ENCODE results near the gene SLC1A2.

SLC1A2 gene

DNA sequence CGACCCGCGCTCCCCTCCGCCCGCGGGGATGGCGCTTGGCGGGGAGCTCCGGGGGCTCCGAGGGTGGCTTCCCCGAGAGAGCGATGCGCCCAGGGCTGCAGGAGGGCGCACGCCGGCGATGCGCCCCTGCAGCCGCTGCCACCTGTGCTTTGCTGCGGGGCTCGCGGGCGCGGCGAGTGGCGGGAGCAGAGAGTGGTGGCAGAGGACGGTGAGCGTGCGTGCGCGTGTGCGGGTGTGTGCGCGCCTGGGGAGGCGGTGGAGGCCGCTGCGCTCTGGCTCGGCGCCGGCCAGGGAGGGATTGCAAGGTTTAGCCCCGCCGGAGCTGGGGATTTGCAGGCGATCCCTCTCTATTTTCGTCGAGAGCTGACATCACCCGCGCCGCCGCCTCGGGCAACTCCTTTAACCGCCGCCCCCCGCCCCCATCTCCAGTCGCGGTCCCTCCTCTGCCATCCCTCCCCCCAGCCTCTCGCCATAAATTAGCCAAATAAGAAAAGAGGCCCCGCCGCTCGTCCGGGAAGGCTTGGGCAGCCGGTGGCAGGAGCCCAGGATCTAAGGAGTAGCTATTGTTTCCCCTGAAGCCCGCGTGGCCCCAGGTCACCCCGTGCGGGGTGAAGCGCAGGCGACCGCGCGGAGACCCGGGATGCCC, at the start of gene SLC1A2:
Gene SLC1A2, minus strand, starts transcription at position 375 of the 646 bp plus-strand sequence. CDS start 592 bp downstream, outside the sequence.
- DNase-seq (ENCODE audit: low read depth in 3 of 3) = no peak

DNA sequence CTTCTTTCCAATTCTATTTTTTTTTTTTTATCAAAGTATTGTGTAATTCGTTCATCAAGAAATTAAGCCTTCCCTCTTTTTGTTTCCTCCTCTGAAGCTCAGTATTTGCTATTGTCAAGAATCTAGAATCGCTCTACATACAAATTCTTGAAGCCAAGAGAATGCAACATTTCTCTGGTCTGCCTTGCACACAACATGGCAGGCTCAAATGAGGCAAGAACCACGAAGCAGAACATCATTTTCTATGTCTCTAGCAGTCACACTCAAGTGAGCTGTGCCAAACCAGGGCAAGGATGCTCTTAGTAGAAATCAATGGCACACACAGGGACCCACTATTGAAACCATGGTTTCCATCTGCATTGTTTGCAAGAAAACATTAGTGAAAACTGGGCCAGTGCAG, 46.7 kb upstream of the SLC1A2 start:
- DNase-seq (ENCODE audit: low read depth in 3 of 3) = no peak

DNA sequence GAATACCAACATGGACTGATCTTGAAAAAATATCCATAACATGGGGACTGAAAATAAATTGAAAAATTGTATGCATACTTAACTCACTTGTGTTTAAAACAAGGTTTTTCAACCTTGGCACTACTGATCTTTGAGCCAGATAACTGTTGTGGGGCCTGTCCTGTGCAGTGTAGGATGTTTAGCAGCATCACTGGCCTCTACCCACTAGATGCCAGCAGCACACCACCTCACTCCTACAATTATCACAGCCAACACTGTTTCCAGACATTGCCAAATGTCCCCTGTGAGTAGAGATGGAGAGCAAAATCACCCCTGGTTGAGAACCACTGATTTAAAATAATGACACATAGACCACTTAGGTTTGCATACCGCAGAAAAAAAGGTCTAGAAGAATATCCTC, 45.0 kb upstream of the SLC1A2 start:
- DNase-seq (ENCODE audit: low read depth in 3 of 3) = no peak

DNA sequence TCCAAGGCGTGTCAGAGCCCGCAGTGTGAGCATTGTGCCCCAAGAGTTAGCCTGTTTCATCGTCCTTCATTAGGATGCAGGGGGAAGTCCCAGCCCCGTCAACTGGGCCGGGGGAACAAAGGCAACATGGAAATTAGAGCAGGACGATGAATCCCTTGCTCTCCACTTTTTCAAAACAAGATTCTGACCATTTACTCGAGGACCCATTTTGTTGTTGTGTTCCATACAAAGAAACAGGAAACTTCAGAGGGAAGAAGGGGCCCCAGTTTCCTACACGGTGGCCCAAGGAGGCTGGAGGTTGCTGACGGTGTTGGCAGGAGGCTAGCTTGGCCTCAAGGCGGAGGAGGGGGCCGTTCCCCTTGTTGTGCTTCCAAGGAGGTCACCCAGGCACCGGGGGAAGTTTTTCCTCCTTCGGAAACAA, 44.0 kb upstream of the SLC1A2 start:
- DNase-seq (ENCODE audit: low read depth in 3 of 3) = no peak

DNA sequence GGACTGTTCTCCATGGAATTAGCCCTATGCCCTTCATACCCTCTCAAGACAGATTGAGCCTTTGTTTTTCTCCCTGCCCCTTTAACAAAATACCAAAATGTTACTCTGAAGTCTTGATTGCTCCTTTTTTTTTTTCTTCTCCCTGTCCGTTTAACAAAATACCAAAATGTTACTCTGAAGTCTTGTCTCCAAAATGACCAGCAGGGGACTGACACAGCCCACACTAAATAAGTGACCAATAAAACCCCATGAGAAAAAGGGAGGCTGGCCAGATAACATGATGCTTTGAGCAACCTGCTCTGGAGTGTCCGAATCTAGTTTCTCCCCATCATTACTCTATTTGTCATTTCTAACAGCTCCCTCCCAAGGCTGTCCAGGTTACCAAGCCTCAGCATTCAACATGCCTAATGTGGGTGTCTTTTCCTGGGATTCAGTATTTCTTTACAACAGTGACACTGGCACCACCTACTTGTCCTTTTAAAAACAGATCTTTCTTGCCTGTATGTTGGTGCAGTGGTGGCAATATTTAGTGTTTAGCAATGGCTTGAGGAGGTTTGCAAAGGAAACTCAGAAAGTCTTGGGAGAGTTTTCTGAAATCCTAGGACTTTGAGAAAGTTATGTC, 42.7 kb upstream of the SLC1A2 start:
- DNase-seq (ENCODE audit: low read depth in 3 of 3) = no peak

DNA sequence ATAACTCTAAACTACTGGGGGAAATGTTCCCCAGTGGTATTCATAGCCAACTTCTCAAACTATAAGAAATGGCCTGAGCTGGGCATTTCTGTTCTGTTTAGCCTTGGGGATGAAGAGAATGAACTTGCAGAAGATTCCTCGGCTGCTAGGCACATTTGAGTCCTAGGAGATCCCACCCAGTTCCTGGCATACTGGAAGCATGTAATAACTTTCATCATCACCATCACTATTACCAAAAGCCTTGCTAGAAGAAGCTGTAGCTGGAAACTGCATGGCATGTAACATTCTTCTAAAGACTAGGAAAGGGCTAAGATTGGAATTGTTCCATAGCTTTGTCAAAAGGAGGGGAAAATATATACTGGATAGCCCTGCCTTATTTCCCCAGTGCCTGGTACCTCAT, 40.1 kb upstream of the SLC1A2 start:
- no peak for DNase-seq (ENCODE audit: low read depth in 3 of 3)

DNA sequence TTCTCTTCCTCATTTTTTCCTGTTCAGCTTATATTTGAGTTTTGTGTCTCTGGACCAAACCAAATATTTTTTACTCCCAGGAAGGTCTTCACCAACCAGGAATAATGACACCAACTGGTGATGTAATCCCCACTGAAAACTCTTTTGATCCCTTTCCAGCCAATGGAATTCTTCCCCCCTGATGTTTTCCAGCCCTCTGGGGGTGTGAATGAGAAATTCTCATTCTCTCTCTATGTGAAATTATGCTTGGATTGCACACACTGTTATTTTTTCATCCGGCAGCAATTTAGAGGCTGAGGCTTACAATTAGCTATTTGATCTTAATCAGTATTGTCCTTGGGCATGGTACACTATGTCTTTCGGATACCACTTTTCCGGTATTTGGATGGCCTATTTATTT, 39.5 kb upstream of the SLC1A2 start:
- DNase-seq (ENCODE audit: low read depth in 3 of 3) = no peak

DNA sequence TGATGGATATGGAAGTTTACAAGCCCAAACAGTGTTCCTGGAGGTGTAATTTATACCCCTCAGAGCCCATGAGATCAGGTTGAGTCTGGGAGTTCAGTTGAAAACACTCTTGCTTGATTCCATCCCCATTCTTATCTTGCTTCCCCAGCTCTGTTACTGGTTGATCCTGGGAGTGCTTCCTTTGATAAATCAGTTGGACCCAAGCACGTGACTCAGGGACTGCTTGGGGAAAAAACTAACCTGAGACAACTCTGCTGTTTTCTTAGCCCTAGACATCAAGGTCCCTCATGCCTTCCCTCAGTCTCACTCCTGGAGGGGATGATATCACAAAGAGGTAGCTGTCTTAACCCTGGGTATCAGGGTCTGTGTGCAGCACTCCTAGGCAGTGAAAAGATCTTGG, 35.0 kb upstream of the SLC1A2 start:
- no peak for DNase-seq (ENCODE audit: low read depth in 3 of 3)

DNA sequence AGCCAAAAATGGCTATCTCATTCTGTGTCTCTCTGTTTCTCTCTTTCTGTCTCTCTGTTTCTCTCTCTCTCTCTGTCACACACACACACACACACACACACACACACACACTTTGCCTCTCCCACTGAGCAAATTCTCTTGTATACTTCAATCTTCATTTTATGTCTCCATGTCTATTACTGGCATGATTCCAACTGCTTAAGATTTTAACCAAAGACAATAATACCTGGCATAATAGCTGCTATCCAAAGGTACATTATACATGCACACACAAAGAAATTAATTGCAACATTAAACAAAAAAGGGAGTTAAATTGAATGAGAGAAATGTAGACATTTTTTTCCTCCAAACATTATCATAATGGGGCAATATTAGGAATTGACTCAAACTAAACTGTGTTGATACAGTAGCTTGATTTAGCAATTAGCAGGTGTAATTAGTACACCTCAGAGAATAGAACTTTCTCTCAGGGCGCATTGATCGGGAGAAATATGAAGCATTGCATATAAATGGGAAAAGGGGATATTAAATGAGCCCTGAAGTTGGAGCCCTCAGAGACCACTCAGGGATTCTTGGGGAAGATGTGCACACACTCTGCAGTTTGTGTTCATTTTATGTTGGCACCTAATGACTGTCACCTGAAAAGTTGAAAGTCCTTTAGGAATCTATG, 17.4 kb upstream of the SLC1A2 start:
- DNase-seq (ENCODE audit: low read depth in 3 of 3) = no peak

DNA sequence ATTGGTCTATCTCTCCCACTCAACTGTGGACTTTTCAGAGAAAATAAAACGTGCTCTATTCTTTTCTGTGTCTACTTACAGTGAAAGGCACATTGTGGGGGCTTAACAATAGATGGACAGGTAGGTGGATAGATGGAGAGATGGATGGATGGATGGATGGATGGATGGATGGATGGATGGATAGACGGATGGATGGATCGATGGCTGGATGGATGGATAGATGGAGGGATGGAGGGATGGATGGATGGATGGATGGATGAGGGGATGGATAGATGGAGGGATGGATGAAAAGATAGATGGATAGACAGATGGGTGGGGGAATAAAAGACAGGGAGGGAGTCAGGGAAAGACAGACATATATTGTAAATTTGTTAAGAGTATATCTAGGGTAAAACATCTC, 14.2 kb upstream of the SLC1A2 start:
- DNase-seq (ENCODE audit: low read depth in 3 of 3) = no peak

DNA sequence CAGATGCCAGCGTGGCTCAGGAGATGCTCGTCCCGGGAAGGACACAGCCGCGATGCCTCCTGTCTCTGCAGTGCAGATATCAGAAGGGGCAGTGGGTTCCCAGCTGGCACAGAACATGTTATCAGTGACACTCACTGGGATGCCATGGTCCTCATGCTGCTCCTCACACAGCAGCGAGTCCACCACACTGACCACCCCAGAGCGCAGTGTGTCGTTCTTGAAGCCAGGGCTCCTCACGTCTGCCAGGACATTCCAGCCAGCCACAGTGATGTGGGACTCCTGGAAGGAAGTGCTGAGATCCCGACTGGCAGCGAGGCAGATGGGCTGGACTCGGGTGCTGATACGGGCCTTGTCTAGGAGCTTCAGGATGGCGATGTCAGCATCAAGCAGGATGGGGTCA, 13.1 kb upstream of the SLC1A2 start:
- no peak for DNase-seq (ENCODE audit: low read depth in 3 of 3)

DNA sequence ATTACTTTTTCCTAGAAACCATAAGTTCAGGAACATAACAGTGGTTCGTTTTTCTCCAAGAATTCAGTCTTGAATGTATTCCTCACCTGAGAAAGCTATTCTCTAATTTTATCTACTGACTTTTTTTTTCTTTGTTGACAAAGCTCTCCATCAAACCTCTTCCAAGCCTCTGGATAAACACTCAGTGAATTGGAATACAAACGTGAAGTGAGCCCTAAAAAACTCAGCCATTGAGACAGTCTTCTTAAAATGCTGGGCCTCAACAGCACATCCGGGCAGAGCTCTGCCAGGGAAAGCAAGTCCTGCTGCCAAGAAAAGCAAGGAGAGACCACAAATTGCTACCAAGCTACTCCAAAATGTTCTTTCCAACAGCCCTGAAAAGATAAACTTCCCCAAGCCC, 7.7 kb upstream of the SLC1A2 start:
- DNase-seq (ENCODE audit: low read depth in 3 of 3) = no peak

DNA sequence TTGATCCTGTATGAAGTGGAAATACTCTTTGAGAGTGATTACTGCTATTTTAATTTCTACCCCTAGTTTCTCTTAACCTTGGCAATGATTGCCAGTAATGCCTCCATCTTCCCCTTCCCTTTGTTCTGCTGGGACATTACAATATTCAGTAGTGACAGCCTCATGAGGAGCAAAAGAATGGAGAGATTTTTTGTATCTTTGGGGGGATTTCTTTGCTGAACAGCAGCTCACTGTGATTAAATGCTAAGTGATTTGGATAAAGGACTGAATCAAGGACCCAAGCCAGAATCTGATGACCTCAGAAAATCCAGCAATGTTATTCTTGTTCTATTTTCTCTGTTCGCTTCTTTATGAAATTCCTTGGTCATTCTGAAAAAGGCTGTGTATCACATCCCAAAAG, 7.0 kb upstream of the SLC1A2 start:
- no peak for DNase-seq (ENCODE audit: low read depth in 3 of 3)

DNA sequence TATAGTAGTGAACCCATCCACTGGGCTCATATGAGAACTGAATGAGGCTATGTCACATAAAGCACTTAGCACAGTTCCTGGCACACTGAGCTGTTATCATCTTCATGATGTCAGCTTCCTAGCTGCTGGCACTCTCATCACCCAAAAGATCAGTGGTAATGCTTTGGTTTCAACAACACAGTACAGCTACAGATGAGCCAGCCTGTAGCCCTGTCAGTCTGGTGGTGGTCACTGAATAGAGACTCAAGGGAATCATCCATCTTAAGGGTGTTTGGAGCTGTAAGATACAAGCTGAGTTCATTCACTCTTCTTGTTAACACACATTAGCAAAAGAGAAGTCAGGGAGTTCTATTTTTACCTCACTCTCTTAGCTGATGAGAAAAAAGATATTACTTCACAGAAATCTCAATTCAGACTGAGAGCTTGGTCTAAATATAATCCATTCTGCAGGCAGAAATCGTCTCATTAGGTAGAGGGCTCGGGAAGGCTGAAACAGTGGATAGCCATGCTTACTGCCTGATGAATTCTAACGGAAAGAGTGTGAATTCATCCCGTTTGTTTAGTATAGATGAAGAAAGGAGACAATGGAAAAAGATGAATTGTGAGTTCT, 6.3 kb upstream of the SLC1A2 start:
- DNase-seq (ENCODE audit: low read depth in 3 of 3) = no peak

DNA sequence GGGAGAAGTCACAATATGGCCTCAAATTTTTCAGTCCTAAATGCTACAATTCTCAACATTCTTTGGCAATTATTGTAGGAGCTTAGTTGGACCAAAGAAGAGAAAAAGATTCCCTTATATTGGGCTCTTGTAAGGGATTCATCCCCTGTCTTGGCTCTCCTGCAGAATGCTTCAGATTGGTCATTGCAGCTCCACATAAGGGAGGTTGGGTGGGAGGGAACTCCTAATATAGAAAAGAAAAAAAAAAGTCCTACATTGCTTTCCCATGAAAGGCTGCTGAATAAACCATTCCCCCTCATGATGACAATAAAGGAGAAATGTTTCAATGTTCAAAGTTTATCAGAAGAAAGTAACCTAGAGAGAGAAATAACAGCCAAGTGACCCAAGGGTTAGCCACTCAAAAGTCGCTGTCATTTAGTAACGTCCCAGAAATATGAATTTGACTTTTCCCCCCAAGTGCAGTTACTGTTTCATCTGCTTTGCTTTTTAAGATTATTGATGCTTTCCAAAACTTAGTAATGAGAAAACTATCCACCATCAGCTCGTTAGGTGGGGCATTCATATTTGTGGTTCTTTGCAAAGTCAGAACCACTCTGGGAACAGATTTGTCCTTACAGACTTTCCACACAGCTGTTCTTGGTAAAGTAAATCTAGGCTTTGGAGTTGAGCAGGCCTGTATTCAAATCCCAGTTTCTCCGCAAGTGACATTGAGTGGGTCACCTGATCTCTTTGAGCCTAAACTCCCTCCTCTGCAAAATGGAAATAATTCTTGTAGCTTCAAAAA, 5.0 kb upstream of the SLC1A2 start:
- DNase-seq (ENCODE audit: low read depth in 3 of 3) = no peak

DNA sequence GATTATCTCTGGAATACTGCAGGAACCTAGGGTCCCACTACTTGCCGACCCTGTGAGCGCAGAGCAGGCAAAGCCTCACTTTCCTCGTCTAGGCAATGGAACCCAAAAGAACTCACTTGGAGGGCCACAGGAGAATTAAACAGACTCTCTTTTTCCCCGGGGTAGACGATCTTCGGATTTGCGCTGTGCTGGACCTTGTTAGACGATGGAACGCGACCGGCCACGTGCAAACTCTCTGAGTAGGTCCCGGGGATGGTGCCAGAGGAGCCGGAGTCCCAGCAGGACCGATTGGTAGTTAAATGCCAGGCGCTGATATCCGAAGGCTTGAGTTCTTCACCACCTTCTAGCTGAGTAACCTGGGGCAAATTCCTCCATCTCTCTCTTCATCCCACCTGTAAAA, 1.0 kb upstream of the SLC1A2 start:
- no peak for DNase-seq (ENCODE audit: low read depth in 3 of 3)

DNA sequence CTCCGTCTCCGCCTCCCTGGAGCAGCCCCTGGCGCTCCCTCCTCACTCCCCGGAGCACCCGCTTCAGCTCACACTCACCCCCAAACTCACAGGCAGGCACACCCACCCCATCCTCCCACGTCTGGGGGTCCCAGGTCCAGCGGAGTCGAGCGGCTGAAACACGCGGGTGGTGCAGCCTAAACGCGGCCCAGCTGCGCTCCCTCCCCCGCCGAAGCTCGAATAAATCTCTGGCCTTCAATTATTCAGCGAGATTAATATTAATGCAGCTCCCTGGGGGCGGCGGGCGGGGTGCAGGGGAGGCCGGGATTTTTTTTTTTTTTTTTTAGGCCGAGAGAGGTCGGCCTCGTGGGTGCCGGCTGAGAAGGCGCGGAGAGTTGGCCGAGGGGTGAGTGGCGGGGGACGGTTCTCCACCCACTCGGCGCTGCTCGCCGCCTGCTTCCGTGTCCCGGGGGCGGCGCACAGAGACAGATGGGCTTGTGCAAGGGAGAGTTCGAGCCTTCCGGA, 524 bp upstream of the SLC1A2 start:
- no peak for DNase-seq (ENCODE audit: low read depth in 3 of 3)

DNA sequence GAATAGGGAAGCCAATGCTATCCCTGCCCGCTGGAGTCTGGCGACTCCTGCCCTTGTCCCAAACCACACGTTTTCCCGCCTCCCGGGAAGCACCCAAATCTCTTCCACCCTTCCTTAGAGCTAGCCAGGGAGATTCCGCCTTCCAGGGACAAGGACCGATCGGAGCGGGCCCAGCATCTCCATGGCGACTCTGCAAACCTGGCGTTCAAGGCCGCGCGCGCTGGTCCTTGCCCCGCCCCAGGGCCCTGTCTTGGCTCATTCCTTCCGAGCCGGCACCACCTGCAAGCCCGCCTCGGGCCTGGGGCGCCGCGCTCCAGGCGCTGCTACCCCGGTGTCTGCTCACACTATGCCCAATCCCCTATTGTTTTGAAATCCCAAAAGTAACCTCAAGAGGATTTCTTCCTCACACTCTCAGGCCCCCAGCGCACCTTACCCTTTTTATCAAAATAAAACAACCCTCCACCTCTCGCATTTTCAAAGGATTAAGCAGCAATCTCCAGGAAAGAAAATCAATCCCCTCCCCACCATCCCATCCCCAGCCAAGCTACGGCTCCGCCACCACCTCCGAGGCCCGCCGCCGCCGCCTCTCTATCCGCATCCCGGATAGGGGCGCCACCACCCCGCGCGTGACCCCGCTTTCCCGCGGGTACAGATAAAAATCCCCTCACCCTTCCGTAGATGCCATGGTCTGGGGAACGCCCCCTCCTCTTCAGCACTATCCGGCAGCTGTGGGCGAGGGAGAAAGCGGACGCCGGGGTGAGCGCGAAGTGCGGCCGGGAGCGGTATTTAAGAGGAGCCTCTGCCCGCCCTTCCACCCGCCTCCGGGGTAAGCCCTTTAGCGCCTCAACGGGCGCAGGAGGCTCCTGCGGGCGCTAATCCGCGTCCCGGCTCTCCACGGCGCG, 825 bp downstream of the SLC1A2 start:
- DNase-seq (ENCODE audit: low read depth in 3 of 3) = no peak

DNA sequence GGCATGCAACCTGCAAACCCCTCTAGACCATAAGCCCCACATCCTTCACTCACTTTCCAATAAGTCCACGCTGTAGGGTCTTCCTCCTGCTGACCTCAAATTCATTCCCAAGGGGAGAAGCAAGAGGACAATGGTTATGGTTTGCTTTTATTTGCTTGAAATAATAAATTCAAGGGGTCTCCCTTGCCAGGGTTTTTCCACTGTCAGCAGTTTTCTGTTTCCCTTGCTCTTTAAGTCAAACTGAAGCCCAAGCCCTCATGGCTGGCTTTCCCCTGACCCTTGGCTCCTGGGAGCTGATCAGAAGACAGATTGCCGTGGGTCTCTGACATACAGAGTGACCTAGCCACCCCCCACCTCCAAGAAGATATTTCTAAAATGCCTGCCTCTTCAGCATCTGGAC, 3.9 kb downstream of the SLC1A2 start:
- no peak for DNase-seq (ENCODE audit: low read depth in 3 of 3)

DNA sequence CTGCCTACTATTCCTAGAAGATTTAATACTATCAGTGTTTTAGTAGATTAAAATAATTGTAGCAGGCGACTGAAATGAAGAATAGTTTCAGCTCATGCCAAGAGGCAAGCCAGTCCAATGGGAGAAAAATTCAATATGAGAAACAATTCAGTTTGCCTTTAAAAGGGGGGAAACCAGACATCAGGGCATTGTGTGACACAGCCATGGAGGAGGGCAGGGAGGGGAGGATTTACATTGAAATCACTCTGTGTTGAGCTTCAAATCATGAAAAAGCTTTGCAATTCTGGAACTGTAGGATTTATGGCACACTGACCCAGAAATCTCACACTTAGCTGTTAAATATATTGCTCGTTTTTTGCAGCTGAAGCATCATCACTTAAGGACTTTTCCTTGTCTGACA, 4.6 kb downstream of the SLC1A2 start:
- DNase-seq (ENCODE audit: low read depth in 3 of 3) = no peak

DNA sequence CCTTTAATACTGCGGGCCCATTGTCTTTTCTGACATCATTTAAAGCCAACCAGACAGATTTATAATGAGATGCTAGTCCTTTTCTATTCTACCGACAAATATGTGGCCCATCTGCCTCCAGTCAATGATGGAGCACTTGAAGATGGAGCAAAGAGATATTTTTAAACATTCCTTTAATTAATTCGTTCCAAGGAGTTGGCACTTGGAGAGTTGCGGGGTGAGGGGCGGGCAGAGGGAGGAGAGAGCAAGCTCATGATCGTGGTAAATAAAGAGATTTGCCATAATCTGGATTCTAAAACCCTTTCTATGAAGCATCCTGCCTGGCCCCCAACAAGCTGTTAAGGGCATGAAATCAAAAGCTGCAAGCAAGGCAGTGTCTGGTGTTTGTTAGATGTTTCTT, 5.0 kb downstream of the SLC1A2 start:
- DNase-seq (ENCODE audit: low read depth in 3 of 3) = no peak

Data from stimulated activated CD4-positive, alpha-beta T cell treated with anti-CD3 and anti-CD28 coated beads, TNF-alpha, amount 100 ng/mL, for 24 hours (primary cell).